WTC11 (cell line): ENCODE measurements around the gene FREM2. TPM values are rescaled to one million over a fixed set of nuclear protein-coding genes. Genes with fewer than 3 reads are reported as not detected.

Experiments used
- ATAC-seq: fragments of 200-7000 bp; cut with Tn5 transposase; 2 replicates; pipeline ENCODE4 v1.10.0; 2021; ENCODE audit warnings: mild to moderate bottlenecking, moderate library complexity
- CTCF ChIA-PET: fragments of 300-600 bp; sonication (Branson Sonifier 250); formaldehyde crosslinking; loops from one replicate; lab custom pipeline; 2021; ENCODE audit warnings: antibody characterized with exemption; lab: Charles Lee
- POLR2A ChIA-PET: fragments of 350-600 bp; sonication (Branson Sonifier 250); formaldehyde crosslinking; loops from one replicate; lab custom pipeline; 2021; ENCODE audit warnings: antibody characterized with exemption; lab: Charles Lee
- DNase-seq: peaks from one replicate; pipeline ENCODE4 v3.0.0; 2021; ENCODE audit warnings: low spot score
- H3K27ac Mint-ChIP-seq: 2 replicates; pipeline ENCODE4 v1.8.0; 2021; ENCODE audit warnings: mixed read lengths
- H3K27me3 Mint-ChIP-seq: 2 replicates; pipeline ENCODE4 v1.8.0; 2021; ENCODE audit warnings: low read depth, mild to moderate bottlenecking, moderate library complexity, mixed read lengths
- H3K36me3 Mint-ChIP-seq: 2 replicates; pipeline ENCODE4 v1.8.0; 2021; ENCODE audit warnings: mixed read lengths
- H3K4me1 Mint-ChIP-seq: 2 replicates; pipeline ENCODE4 v1.8.0; 2022; ENCODE audit warnings: mixed read lengths
- H3K4me3 Mint-ChIP-seq: 2 replicates; pipeline ENCODE4 v1.8.0; 2021; ENCODE audit warnings: mild to moderate bottlenecking, moderate library complexity, mixed read lengths
- H3K9me3 Mint-ChIP-seq: 2 replicates; pipeline ENCODE4 v1.8.0; 2021; ENCODE audit warnings: mixed read lengths
- ATF1 ChIP-seq: sonication (generic); formaldehyde crosslinking; IDR thresholded peaks from 2 replicates; pipeline ENCODE4 v1.8.1; 2023; ENCODE audit warnings: mild to moderate bottlenecking, moderate library complexity, missing genetic modification reagents
- ATF2 ChIP-seq: sonication (generic); formaldehyde crosslinking; IDR thresholded peaks from 2 replicates; pipeline ENCODE4 v1.8.1; 2022; ENCODE audit warnings: low read depth, missing genetic modification reagents, borderline replicate concordance
- ATF3 ChIP-seq: sonication (generic); formaldehyde crosslinking; conservative IDR thresholded peaks from 2 replicates; pipeline ENCODE4 v1.8.1; 2022; ENCODE audit warnings: mild to moderate bottlenecking, missing genetic modification reagents
- IRF1 ChIP-seq: sonication (generic); formaldehyde crosslinking; IDR thresholded peaks from 2 replicates; pipeline ENCODE4 v1.8.0; 2023; ENCODE audit warnings: missing genetic modification reagents
- JAZF1 ChIP-seq: fragments of 250-450 bp; sonication (Bioruptor Pico); IDR thresholded peaks from 2 replicates; pipeline ENCODE4 v1.9.0; 2021; ENCODE audit warnings: moderate library complexity, mild to moderate bottlenecking, inconsistent platforms
- MLX ChIP-seq: sonication (generic); formaldehyde crosslinking; IDR thresholded peaks from 2 replicates; pipeline ENCODE4 v1.8.1; 2023; ENCODE audit warnings: mild to moderate bottlenecking, missing genetic modification reagents, moderate library complexity
- MYBL2 ChIP-seq: sonication (generic); formaldehyde crosslinking; IDR thresholded peaks from 2 replicates; pipeline ENCODE4 v1.8.1; 2023; ENCODE audit warnings: mild to moderate bottlenecking, moderate library complexity, missing genetic modification reagents
- PRRX2 ChIP-seq: fragments of 250-450 bp; sonication (Bioruptor Pico); IDR thresholded peaks from 2 replicates; pipeline ENCODE4 v1.8.0; 2021; ENCODE audit warnings: mild to moderate bottlenecking
- RELA ChIP-seq: sonication (generic); formaldehyde crosslinking; IDR thresholded peaks from 2 replicates; pipeline ENCODE4 v1.8.1; 2022; ENCODE audit warnings: missing genetic modification reagents, mild to moderate bottlenecking, borderline replicate concordance
- STAT6 ChIP-seq: sonication (generic); formaldehyde crosslinking; conservative IDR thresholded peaks from 2 replicates; pipeline ENCODE4 v1.8.1; 2023; ENCODE audit warnings: mild to moderate bottlenecking, low read depth, missing genetic modification reagents, moderate library complexity
- TCF7 ChIP-seq: sonication (generic); formaldehyde crosslinking; IDR thresholded peaks from 2 replicates; pipeline ENCODE4 v1.8.0; 2022; ENCODE audit warnings: mild to moderate bottlenecking, low read depth, missing genetic modification reagents, moderate library complexity
- TEAD1 ChIP-seq: sonication (generic); formaldehyde crosslinking; IDR thresholded peaks from 2 replicates; pipeline ENCODE4 v1.8.0; 2022; ENCODE audit warnings: mild to moderate bottlenecking, missing genetic modification reagents
- TEAD4 ChIP-seq: sonication (generic); formaldehyde crosslinking; IDR thresholded peaks from 2 replicates; pipeline ENCODE4 v1.8.0; 2022; ENCODE audit warnings: mild to moderate bottlenecking, missing genetic modification reagents
- USF2 ChIP-seq: sonication (generic); formaldehyde crosslinking; IDR thresholded peaks from 2 replicates; pipeline ENCODE4 v1.8.1; 2023; ENCODE audit warnings: mild to moderate bottlenecking, missing genetic modification reagents, moderate library complexity
- ZBTB43 ChIP-seq: sonication (generic); formaldehyde crosslinking; IDR thresholded peaks from 2 replicates; pipeline ENCODE4 v1.8.1; 2023; ENCODE audit warnings: mild to moderate bottlenecking, missing genetic modification reagents
- ZNF232 ChIP-seq: sonication (generic); formaldehyde crosslinking; IDR thresholded peaks from 2 replicates; pipeline ENCODE4 v1.8.0; 2022; ENCODE audit warnings: mild to moderate bottlenecking, missing genetic modification reagents
- ZNF263 ChIP-seq: sonication (generic); formaldehyde crosslinking; IDR thresholded peaks from 2 replicates; pipeline ENCODE4 v1.8.1; 2022; ENCODE audit warnings: low read depth, mild to moderate bottlenecking, moderate library complexity, missing genetic modification reagents
- ZNF317 ChIP-seq: sonication (generic); formaldehyde crosslinking; IDR thresholded peaks from 2 replicates; pipeline ENCODE4 v1.8.1; 2023; ENCODE audit warnings: low read depth, mild to moderate bottlenecking, moderate library complexity, missing genetic modification reagents, borderline replicate concordance
- ZNF532 ChIP-seq: fragments of 250-450 bp; sonication (Bioruptor Pico); IDR thresholded peaks from 2 replicates; pipeline ENCODE4 v1.9.0; 2021; ENCODE audit warnings: mild to moderate bottlenecking, borderline replicate concordance
- ZSCAN18 ChIP-seq: fragments of 250-450 bp; sonication (Bioruptor Pico); IDR thresholded peaks from 2 replicates; pipeline ENCODE4 v2.1.2; 2022; ENCODE audit warnings: mild to moderate bottlenecking, moderate library complexity
- total RNA-seq: library from RNA; stranded (reverse); gene quantifications from 3 replicates; pipeline ENCODE4 v1.2.3, GENCODE V29; 2021

FREM2 gene
- total RNA-seq, 1 experiment from 2014 or later, result 23.7 TPM

- TF ChIP-seq IRF1 (CRISPR knock-in tag), result no peak
- no peak for TF ChIP-seq MLX (CRISPR knock-in tag)
- TF ChIP-seq TEAD1, result no peak
- no peak for TF ChIP-seq ZNF263 (CRISPR knock-in tag)
Observed at GRCh38 chr13:38866649-38867048, 179.8 kb downstream of the FREM2 start (continued).

- H3K4me3 Mint-ChIP-seq, result no peak overlapping the region
- no peaks in the 10 kb centered on the region for H3K36me3 Mint-ChIP-seq
- ChIA-PET POLR2A (no interaction called here), CTCF (no interaction called here)
- DNase-seq, result no peak
- H3K9me3 Mint-ChIP-seq, result no peaks in the 10 kb centered on the region
- no peak overlapping the region for H3K27ac Mint-ChIP-seq
- no peak for ATAC-seq
- peaks cover 4% of the 10 kb centered on the region; the same call in 1 of the 2 replicates for H3K4me1 Mint-ChIP-seq
- TF ChIP-seq TCF7 (CRISPR knock-in tag), result no peak
- no peak for TF ChIP-seq RELA (CRISPR knock-in tag)
- TF ChIP-seq, all 79 proteins: peak for 0
- H3K27me3 Mint-ChIP-seq, result no peaks in the 10 kb centered on the region
Observed at GRCh38 chr13:38868399-38868798, 181.5 kb downstream of the FREM2 start.

GRCh38 chr13:38868870-38869269 is 182.0 kb downstream of the FREM2 start:
- no peak overlapping the region for H3K27ac Mint-ChIP-seq
- no peak for TF ChIP-seq ATF1
- TF ChIP-seq USF2 (CRISPR knock-in tag), result no peak
- TF ChIP-seq JAZF1 (CRISPR knock-in tag), result no peak
- no peak for TF ChIP-seq ZNF317 (CRISPR knock-in tag)
- no peak for TF ChIP-seq STAT6 (CRISPR knock-in tag)
- TF ChIP-seq MYBL2 (CRISPR knock-in tag), result no peak
- no peak for TF ChIP-seq ATF2 (CRISPR knock-in tag)
- TF ChIP-seq ZNF532 (CRISPR knock-in tag), result no peak
- TF ChIP-seq ZBTB43 (CRISPR knock-in tag), result no peak
- no peak for TF ChIP-seq ZSCAN18 (CRISPR knock-in tag)
- TF ChIP-seq TEAD4 (CRISPR knock-in tag), result no peak
- TF ChIP-seq PRRX2 (CRISPR knock-in tag), result no peak
- TF ChIP-seq ZNF232, result no peak
- no peak for TF ChIP-seq ATF3 (CRISPR knock-in tag)
- TF ChIP-seq, all 79 proteins: peak for 0
- Mint-ChIP-seq H3K4me3 (no peak overlapping the region), H3K4me1 (peaks cover 4% of the 10 kb centered on the region; the same call in 1 of the 2 replicates), H3K27me3 (no peaks in the 10 kb centered on the region), H3K36me3 (no peaks in the 10 kb centered on the region), H3K9me3 (no peaks in the 10 kb centered on the region)
- ATAC-seq, result no peak
- ChIA-PET CTCF (no interaction called here), POLR2A (no interaction called here)
- DNase-seq, result no peak
